HG03520 (cell line): ENCODE data around the gene ANO2.

Source experiments
- ATAC-seq: cut with Tn5 transposase; IDR thresholded peaks from one replicate; pipeline ENCODE4 v1.9.1; 2021; ENCODE audit warnings: mild to moderate bottlenecking, moderate library complexity; ENCODE audit not compliant: unreplicated experiment

ANO2 gene

DNA sequence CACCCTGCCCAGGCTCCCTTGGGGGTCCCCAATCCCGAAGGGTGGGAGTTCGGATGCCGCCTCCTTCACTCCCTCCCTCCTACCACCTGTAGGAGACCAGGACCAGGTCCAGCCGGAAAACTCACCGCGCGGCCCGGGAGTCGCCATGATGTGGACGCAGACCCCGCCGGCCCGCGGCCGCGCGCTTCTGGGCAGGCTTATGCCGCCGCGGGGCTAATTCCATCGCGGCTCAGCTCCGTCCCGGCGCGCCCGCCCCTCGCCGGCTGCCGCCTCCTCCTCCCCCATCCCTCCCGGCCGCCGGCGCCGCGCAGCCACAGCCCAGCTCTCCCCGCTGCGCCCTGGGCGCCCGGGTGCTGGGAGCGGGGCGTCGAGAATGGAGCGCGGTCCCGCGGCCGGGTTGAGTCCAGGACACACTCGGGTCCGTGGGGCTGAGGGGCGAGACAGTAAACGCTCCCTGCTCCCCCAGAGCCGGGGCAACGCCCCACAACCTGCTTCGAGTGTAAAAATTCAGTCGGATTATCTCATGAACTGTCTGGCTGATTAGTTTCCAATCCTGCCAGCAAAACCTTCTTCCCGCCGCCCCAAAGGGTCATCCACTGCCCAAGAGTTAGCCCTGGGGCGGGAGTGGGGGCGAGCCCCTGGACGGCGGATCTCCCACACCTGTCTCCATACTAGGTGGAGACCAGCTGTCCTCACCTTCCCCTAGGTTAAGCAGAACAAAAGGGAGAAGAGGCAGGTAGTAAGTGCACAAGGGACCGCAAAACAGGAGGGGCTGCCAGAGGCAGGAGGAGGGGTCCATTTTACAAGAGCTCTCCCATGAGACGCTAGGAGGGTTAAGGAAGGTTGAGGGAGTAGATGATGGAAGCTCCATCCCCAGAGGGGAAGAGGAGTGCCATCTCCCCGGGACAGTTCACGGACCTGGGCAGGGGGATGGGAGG, at the start of gene ANO2:
ANO2 (minus strand) TSS at position 189 of the 938 bp plus-strand sequence; CDS start at position 147, 42 bp downstream.
- no peak for ATAC-seq

DNA sequence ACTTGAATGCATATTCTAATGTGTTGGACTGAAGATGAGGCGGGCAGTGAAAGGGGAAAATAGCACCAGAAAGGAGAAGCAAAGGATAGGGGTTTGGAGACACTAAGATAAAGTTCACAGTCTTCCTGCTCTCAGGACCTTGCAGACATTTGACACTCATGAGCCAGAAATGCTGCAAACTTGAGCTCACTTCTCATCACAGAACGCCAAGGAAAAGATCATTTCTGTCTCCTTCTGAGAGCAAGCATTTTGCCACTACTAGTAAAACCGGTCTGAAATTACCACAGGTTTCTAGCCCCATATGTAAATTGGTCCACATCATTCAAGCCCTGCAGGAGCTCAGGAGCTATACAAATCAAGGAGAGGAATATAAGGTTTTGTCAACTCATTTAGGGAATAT, 44.6 kb upstream of the ANO2 start:
- no peak for ATAC-seq

DNA sequence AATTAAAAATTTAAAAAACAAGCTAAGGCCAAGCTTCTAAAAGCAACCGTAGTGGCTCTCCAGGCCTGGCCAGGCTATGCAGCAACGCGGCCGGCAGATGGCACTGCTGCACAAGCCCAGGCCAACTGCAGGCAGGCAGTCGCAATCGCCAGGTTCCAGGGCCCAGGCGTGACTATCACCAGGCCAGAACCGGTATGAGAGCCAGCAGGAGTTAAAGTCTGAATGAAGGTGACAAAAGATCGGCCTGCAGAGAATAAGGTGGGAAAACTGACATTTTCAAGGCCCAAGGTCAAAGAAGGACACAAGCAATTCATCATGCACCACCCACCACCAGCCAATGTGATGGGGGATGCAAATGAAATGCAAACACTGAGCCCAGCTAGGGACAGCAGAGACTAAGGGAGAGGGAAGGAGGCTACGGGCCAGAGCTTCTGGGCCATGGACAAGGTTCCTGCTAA, 43.6 kb upstream of the ANO2 start:
- no peak for ATAC-seq

DNA sequence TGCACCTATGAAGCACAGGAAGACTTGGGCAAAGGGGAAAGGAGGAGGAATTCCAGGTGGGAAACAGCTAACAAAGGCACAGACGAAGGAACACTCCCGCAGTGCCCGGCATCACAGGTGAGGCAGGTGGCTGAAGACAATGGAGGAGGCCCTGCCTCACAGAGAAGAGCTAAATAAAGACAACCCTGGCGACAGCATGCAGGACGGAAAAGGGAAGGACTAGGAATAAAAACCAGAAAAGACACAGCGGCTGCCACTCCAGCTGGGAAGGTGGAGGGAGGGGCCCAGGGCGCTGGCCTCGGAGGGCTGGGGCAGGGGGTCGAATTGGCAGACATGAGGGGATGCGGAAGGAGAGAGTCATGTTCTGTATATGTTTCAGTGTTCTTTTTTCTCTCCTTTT, 43.0 kb upstream of the ANO2 start:
- ATAC-seq: no peak

DNA sequence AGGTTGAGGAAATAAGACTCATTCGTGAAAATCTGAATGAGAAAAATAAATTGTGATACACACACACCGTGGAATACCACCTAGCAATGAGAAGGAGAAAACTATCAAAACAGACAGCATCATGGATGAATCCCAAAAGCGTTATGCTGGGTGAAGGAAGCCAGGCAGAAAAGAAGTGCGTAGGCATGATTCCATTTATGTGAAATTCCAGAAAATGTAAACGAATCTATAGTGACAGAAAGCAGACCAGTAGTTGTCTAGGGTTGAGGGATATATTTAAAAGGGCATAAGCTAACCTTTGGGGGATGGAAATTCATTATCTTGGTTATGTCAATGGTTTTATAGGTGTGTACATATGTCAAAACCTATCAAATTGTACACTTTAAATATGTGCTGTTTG, 42.5 kb upstream of the ANO2 start:
- ATAC-seq: no peak

DNA sequence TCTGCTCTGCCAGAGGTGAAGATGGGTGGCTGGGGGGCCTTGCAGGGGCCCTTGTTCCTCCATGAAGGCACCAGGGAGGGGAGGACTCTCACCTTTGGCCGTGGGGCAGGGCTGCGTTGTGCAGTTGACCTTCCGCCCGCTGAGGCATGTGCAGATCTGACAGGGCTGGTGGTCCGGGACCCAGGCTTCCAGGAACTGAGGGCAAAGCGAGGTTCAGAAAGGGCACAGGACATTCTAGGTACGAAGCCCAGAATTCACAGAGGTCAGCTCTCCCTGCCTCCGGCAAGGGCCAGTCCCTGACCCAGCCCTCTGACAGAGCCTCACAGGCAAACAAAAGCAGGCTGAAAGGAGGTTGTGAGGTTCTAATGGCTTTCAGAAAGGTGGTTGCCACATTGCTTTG, 40.4 kb upstream of the ANO2 start:
- ATAC-seq: no peak

DNA sequence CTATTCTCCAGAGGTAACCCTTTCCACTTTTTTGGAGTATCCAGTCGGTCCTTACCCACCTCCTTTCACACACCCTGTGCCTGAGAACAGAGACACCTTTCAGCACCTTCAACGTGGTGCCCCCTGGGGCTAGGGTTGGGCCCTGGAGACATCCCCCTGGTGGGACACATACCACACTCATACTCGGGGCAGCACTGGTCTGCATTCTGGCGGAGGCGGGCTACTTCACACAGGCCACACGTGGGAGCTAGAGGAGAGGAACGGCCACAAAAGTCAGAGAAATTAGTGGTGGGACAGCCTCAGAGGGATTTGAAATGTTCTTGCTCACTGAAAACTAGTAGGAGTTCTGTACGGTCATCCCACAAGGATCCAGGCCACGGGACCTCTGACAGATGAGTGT, 39.8 kb upstream of the ANO2 start:
- ATAC-seq: no peak

DNA sequence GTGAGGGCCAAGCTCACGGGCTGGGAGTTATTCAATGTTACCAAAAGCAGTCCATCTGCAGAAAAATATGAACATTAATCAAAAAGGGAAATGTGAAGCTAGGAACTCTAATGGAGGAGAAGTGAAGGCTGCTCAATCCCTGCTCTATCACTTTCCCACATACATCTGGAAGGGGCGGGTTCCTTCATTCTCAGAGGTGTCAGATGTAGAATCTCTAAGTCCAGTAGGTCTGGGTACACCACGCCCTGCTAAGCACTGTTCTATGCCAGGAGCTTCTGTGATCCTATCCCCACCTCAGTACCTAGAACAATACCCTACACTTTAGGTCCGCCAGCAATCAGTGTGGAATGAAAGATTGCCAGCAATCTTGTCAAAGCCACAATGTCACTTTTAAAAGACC, 37.0 kb upstream of the ANO2 start:
- ATAC-seq: no peak

DNA sequence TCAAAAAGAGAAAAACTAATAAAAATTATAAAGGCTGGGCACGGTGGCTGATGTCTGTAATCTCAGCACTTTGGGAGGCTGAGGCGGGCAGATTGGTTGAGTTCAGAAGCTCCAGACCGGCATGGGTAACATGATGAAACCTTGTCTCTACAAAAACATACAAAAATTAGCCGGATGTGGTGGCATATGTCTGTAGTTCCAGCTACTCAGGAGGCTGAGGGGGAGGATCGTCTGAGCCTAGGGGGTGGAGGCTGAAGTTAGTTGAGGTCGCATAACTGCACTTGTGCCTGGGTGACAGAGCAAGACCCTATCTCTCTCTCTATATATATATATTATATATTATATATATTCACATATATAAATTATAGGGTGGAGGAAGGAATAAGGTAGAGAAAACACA, 32.5 kb upstream of the ANO2 start:
- no peak for ATAC-seq

DNA sequence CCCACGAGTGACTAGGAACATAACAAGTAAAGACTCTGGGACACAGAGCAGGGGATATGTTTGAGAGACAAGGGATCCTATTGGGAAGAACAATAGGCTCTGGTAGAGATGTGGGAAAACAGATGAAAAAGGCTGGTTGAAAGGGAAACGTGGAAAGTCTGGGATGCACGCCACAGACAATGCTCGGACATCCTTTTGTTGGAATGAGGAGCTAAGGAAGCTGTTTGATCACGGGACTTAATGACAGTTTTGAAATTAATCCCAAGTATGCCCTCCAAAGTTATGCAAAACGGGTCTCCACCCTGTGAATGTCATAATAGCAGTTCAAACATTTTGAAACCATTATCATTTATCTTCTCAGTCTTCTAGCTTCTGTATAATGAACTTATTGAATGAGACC, 31.7 kb upstream of the ANO2 start:
- ATAC-seq: no peak

DNA sequence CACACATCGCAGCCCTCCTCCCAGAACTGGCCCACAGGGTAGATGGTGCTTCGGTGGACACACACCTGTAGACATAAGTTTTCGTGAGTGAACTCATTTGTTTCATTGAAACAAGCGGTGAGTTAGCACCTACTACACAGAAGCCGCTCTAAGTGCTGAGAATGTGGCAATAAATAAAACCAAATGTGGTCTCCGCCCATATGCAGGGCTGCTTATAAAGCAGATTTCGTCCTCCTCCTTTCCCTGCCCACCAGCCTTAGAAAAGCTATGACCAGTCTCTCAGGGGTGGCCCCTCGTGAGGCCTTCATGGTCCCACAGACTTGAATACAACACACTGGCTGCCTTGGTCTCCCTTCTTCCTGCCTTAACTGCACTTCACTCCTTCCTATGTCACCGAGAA, 31.1 kb upstream of the ANO2 start:
- ATAC-seq: no peak

DNA sequence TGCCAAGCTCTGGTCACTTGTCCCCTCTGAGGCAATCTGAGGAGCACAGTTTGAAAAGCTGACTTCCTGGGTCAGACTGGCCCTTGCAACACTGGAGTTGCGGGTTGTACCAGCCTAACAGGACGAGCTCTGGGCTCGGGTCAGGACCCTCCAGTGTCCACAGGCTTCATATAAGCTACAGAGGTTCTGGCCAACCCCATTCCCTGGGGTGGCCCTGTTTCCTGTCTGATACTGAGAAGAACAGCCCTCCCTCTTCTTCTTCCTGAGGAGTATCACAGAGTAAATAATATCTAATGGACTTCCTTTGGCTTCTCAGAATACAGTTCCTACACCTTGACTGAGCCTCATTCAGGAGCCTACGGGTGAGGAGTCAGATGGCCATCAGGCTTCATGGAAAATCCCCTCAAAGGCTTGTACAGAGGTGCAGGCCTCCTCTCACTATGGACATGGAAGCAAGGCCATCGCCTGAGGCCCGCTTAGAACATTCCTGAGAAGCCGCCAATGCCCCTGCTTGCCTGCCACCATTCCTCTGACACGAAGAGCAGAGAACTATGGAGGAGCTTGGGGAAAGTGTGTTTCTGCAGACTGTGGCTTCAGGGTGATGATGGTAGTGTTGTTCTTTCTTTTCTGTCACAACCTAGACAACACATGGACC, 28.5 kb upstream of the ANO2 start:
- no peak for ATAC-seq

DNA sequence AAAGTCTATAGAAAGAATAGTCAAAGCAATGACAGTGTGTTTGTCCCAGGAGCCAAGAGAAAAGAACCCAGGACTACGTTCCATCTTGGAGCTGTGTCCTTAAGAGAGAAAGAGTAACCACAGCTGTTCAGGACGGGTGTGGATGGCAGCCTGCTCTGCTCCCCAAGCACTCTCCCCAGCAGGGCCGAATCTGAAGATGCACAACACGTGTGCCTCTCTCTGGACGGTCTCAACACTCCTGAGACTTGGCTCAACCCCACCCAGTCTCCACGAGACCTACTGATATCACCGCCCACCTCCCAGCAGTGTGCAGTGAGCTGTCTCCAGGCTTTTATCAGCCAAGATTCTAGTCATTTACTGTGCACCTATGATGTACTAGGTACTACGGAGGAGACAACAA, 27.3 kb upstream of the ANO2 start:
- ATAC-seq: no peak

DNA sequence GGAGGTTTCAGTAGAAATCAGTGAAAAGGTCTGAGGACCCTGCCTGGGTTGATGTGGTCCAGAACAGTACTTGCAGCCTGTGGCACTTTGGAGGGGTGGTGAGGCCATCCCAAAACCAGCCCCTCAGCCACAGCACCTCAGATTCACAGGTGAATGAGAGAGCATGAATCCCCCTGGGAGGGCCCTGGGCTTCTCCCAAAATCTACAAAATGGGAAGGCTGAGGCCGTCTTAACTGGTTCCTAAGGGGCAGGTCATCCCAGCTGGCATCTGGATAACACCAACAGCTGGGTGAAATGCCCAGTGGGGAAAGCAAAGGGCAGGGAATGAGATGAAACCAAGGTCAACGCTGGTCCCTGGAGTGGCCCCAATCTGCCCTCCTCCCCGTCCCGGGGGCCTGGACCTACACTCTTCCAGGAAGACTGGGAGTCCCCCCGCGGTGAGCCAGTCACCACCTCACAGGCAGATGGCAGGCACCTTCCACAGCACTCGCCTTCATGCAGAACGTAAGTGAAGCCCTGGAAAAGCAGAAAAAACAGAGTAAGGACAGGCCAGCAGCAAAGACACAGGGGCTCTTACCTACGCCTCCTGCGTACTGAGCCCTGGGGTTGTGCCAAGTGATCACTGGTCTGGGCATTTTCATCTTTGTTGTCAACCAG, 26.3 kb upstream of the ANO2 start:
- ATAC-seq: no peak

DNA sequence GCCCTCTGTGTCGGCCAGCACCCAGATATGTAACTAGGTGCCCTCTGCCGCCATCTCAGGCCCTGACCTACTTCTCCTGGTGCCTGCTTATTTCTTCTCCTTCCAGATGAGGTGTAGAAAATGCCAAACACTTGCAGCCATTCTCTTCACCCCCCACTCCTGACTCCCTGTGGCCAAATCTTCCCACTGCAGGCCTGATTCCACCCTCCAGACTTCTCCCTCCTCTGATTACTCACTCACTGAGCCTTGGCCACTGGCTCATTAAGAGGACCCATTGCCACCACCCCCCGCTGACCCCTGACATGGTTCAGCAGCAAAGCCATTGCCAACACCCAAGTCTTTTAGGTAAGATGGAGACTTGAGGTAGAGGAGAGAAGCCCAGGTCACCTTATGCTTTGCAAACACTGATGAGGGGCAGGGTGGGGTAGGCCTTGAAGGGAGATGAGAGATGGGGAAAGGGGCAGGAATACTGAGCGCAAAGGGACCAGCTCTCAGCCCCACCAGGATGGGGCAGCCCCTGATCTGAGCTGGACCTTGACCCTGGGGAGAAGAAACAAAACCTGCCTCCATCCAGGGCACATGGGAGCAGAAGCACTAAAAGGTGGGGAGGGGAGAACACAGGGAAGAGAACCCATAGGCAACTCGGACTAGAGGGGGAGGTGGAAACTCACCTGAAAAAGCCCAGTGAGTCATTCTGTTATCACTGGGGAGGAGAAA, 25.1 kb upstream of the ANO2 start:
- ATAC-seq: no peak

DNA sequence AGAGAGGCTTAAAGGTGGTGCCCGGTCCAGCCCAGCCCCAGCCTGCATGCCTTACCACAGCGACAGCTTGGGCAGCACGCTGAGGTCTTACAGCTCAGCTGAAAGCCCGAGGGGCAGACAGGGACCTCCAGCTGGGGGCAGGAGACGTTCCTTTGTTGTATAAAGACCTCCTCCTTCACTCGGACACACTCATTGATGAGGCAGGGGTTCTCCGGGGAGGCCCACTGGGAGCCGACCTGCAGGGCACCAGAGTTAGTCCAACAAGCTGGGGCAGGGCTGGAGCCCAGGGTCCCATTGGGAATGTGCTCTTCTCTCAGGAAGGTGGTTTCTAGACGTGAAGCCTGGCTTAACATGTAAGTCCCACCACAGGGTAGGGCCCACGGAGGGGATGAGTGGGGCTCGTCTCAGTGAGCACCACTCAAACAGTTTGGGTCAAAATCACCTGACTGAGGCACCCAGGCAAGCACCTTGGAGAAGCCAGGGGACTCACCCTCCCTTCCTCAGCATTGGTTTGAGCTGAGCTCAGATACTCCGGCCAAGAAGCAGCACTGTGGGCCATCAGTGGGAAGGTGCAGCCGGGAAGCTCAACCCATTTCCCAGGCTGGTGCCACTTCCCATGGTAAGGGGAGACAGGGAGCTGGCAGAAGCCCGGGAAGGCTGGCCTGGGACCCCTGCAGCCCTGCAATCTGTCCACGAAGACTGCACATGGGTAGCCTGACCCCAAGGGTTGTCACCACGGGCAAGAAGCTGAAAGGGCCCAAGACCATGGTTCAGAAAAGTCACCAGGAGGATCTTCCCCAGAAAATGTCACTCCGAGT, 24.3 kb upstream of the ANO2 start:
- ATAC-seq: no peak

DNA sequence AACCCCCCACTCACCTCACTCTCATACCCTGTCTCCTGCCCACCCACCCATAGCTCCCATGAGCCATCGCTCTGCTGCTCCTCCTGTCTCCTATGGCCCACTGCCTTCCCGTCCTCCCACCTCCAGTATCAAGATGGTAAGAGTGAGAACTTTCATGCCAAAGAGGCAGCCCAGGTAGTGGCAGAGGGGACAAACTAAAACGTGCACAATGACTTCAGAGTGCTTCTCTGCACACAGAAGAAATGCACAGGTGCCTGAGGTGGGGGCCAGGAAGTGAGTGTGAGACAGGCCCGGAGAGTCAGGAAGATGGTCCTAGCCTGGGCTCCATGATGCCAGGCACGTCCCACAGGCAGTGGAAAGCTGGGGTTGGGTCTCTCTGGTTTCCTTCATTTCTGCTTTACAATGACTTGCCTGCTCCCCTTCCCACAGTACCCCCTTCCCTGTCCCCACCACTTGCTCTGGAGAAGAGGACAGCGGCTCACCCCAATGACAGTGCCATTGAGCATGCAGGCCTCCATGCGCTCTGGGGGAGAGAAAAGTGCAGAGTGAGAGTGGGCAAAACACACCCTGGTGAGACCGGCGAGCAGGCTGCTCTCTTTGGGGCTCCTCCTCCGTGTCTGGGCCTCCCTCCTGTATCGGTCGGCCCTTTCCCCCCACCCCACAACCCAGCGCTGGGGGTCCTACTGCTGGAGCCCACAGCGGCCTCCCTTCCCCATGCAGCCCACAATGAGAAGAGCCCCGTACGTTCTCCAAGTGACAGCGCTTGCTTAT, 22.8 kb upstream of the ANO2 start:
- no peak for ATAC-seq

DNA sequence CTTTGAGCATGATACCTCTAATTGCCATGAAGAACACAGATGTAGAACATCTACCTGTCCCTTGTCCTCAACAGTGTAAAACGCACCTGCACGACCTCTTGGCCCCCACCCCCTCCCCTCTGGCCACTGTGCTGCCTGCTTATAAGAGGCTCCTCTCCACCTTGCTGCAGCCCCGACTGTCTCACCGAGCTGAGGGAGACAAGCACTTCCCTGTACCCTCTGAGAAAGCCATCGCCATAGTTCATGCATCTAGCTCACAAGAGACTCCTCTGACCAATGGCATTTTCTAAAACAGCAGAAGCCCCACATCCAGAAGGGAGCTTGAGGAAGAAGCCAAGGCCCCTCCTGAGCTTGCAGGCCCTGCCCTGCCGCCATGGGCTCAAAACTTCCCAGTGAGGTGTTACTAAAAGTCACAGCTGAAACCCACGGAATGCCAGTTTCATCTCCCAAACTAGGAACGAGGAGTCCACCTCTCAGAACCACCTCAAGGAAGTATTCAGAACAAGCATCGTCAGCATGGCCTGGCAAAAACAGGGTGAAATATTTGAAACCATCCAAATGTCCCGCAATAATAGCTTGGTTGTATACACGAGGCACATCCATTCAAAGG, 21.5 kb upstream of the ANO2 start:
- ATAC-seq: no peak

DNA sequence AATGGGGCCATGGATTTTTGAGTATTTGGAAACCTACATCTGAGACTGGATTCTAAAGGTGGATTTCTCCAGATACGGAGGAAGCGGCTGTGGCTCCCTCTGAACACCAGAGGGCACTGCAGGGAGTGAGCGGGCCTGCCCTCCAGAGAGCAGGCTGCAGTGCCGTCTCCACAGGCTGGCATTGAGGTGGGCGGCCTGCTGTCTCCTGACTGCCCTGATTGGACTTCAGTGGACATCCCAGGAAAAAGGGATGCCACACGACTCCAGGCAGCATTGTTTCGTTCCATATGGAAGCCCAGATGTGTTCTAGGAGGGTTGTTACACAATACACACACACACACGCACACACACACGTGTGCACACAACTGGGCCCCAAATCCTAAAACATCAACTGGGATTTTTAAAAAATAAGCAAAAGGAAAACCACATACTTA, 20.9 kb upstream of the ANO2 start:
- ATAC-seq: no peak
